ENCODE results near the gene DAP3. TPM values are rescaled to one million over a fixed set of nuclear protein-coding genes. Genes with fewer than 3 reads are reported as not detected.
"Not testable (repeated sequence)": the region's sequence is repeated elsewhere in the genome, so short reads cannot be mapped to it uniquely, and the experiment has no call there.

DAP3 gene
- total and polyA plus RNA-seq, 2 donors (not counting 1 experiment from before 2014, with no cell fraction given) = 84.7 to 107 TPM

DNA sequence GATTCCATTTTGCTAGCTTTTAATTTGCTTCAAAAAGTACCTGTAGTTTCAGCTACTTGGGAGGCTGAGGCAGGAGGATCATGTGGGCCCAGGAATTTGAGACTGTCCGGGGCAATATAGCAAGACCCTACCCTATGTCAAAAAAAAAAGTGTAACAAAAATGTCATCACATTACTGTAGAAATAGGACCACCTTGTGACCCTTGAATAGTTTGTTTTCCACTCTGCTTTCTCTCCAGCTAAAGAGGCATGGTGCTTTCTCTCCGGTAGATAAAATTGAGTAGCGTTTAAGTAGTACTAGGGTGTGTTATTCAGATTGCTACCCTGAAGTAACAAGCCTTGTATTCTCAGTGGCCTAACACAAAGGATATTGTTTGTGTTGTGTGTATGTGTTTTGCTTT, 23.7 kb downstream of the DAP3 start:
- H3K4me1 Mint-ChIP-seq = peaks cover 19% of the 10 kb centered on the region
- no CpG with 5 or more reads among the region's 3 CpGs for WGBS (ENCODE audit: insufficient coverage)
- H3K27me3 ChIP-seq (replicated peaks in 1 of 4; ENCODE audit: control extremely low read depth in 1 of 4, control insufficient read depth in 3 of 4, insufficient read depth in 4 of 4, low read length in 3 of 4); H2AFZ ChIP-seq (ENCODE audit: insufficient read depth, low read depth, low read length, poor library complexity, severe bottlenecking); POLR2A ChIA-PET; H3K9ac ChIP-seq (ENCODE audit: low read length); DNase-seq; H3K27ac ChIP-seq (ENCODE audit: low read length in 2 of 2); intact Hi-C loops (cut with micrococcal nuclease); H3K9me3 ChIP-seq (ENCODE audit: control extremely low read depth in 1 of 3, control insufficient read depth in 2 of 3, insufficient read depth in 1 of 3, low read length in 2 of 3); H3K27me3 Mint-ChIP-seq; H3K4me3 ChIP-seq (ENCODE audit: control extremely low read depth in 1 of 5, extremely low read depth in 1 of 5, insufficient read depth in 1 of 5, low read depth in 2 of 5, low read length in 4 of 5); H3K36me3 ChIP-seq (replicated peaks in 1 of 2; ENCODE audit: control extremely low read depth in 1 of 2, control insufficient read depth in 1 of 2, extremely low read depth in 1 of 2, insufficient read depth in 2 of 2, low read length in 1 of 2); H3K4me2 ChIP-seq (replicated peaks; ENCODE audit: low read depth, low read length, poor library complexity, severe bottlenecking); ATAC-seq (ENCODE audit: low read depth); H3K27ac Mint-ChIP-seq; H4K20me1 ChIP-seq (ENCODE audit: control insufficient read depth, insufficient read depth, low read length, poor library complexity, severe bottlenecking); H3K9me3 Mint-ChIP-seq (ENCODE audit: insufficient read depth); H3K4me3 Mint-ChIP-seq: not testable (repeated sequence)
- Histone ChIP-seq H3K79me2 (ENCODE audit: control insufficient read depth, insufficient read depth, low read length) (peaks cover 23% of the 10 kb centered on the region), H3K4me1 (ENCODE audit: control insufficient read depth in 2 of 2, insufficient read depth in 2 of 2, low read length in 2 of 2) (peaks cover 9 to 12% of the 10 kb centered on the region in 2 donors)
- CTCF ChIA-PET = interaction anchor here (0.7 kb wide), 1 partner anchor 50 kb away, joined by 4 read pairs; no protein-coding TSS in a partner anchor

DNA sequence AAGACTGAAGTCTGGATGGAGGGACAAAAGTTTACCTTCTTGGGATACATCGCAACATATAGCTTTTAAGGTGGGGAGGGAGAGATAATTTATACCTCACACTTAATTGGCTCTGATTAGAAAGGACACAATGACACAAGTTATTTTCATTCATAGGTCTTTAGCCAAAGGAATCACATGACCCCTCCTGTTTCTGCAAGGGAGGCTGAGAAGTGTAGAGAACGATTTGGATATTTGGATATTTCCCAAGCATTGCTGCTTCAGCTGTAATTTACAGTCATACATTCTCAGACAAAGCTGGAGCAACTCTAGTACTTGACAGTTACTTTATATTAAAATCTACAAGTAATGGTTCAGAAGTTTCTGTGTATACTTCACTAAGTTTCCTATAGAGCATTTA, 24.2 kb downstream of the DAP3 start:
- ATAC-seq (ENCODE audit: low read depth) = no peak
- no peak overlapping the region for H2AFZ ChIP-seq (ENCODE audit: insufficient read depth, low read depth, low read length, poor library complexity, severe bottlenecking)
- no peak overlapping the region for H3K4me3 ChIP-seq (ENCODE audit: control extremely low read depth in 1 of 5, extremely low read depth in 1 of 5, insufficient read depth in 1 of 5, low read depth in 2 of 5, low read length in 4 of 5)
- peaks cover 26% of the 10 kb centered on the region for H3K79me2 ChIP-seq (ENCODE audit: control insufficient read depth, insufficient read depth, low read length)
- peaks cover 16% of the 10 kb centered on the region for H3K4me1 Mint-ChIP-seq
- no peak for DNase-seq
- H3K4me1 ChIP-seq (ENCODE audit: control insufficient read depth in 2 of 2, insufficient read depth in 2 of 2, low read length in 2 of 2) = peaks cover 9 to 12% of the 10 kb centered on the region in 2 donors
- ChIA-PET CTCF (no interaction called here), POLR2A (no interaction called here)
- WGBS (ENCODE audit: insufficient coverage) = no CpG with 5 or more reads among the region's 2 CpGs
- TF ChIP-seq, protein P1, sequence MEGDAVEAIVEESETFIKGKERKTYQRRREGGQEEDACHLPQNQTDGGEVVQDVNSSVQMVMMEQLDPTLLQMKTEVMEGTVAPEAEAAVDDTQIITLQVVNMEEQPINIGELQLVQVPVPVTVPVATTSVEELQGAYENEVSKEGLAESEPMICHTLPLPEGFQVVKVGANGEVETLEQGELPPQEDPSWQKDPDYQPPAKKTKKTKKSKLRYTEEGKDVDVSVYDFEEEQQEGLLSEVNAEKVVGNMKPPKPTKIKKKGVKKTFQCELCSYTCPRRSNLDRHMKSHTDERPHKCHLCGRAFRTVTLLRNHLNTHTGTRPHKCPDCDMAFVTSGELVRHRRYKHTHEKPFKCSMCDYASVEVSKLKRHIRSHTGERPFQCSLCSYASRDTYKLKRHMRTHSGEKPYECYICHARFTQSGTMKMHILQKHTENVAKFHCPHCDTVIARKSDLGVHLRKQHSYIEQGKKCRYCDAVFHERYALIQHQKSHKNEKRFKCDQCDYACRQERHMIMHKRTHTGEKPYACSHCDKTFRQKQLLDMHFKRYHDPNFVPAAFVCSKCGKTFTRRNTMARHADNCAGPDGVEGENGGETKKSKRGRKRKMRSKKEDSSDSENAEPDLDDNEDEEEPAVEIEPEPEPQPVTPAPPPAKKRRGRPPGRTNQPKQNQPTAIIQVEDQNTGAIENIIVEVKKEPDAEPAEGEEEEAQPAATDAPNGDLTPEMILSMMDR (IDR thresholded peaks at IDR 0.05) = no peak
- no peak for TF ChIP-seq EZH2 (IDR thresholded peaks at IDR 0.05; ENCODE audit: borderline replicate concordance, insufficient read depth, low read depth, low read length, poor library complexity, severe bottlenecking)
- no peaks in the 10 kb centered on the region for H3K27me3 Mint-ChIP-seq
- no peaks in the 10 kb centered on the region for H3K27me3 ChIP-seq (replicated peaks in 1 of 4; ENCODE audit: control extremely low read depth in 1 of 4, control insufficient read depth in 3 of 4, insufficient read depth in 4 of 4, low read length in 3 of 4)
- peaks cover 2 to 6% of the 10 kb centered on the region in 2 experiments for H3K36me3 ChIP-seq (replicated peaks in 1 of 2; ENCODE audit: control extremely low read depth in 1 of 2, control insufficient read depth in 1 of 2, extremely low read depth in 1 of 2, insufficient read depth in 2 of 2, low read length in 1 of 2)
- H3K27ac ChIP-seq (ENCODE audit: low read length in 2 of 2) = no peak overlapping the region
- no peak overlapping the region for H3K4me3 Mint-ChIP-seq
- H3K27ac Mint-ChIP-seq = no peak overlapping the region
- H4K20me1 ChIP-seq (ENCODE audit: control insufficient read depth, insufficient read depth, low read length, poor library complexity, severe bottlenecking) = no peaks in the 10 kb centered on the region
- H3K9me3 ChIP-seq (ENCODE audit: control extremely low read depth in 1 of 3, control insufficient read depth in 2 of 3, insufficient read depth in 1 of 3, low read length in 2 of 3) = no peaks in the 10 kb centered on the region
- no peak overlapping the region for H3K4me2 ChIP-seq (replicated peaks; ENCODE audit: low read depth, low read length, poor library complexity, severe bottlenecking)
- no peaks in the 10 kb centered on the region for H3K9me3 Mint-ChIP-seq (ENCODE audit: insufficient read depth)
- intact Hi-C loops (cut with micrococcal nuclease) = no loop called here
- H3K9ac ChIP-seq (ENCODE audit: low read length) = no peak overlapping the region

GRCh38 chr1:155715056-155715455, 26.2 kb downstream of the DAP3 start:
- H3K4me2 ChIP-seq (replicated peaks; ENCODE audit: low read depth, low read length, poor library complexity, severe bottlenecking); DNase-seq; H3K27me3 Mint-ChIP-seq; H3K9ac ChIP-seq (ENCODE audit: low read length); H3K27ac ChIP-seq (ENCODE audit: low read length in 2 of 2); ATAC-seq (ENCODE audit: low read depth); H3K27ac Mint-ChIP-seq; H3K9me3 ChIP-seq (ENCODE audit: control extremely low read depth in 1 of 3, control insufficient read depth in 2 of 3, insufficient read depth in 1 of 3, low read length in 2 of 3); POLR2A ChIA-PET; H3K4me3 Mint-ChIP-seq; intact Hi-C loops (cut with micrococcal nuclease); H4K20me1 ChIP-seq (ENCODE audit: control insufficient read depth, insufficient read depth, low read length, poor library complexity, severe bottlenecking); H3K27me3 ChIP-seq (replicated peaks in 1 of 4; ENCODE audit: control extremely low read depth in 1 of 4, control insufficient read depth in 3 of 4, insufficient read depth in 4 of 4, low read length in 3 of 4); H3K4me3 ChIP-seq (ENCODE audit: control extremely low read depth in 1 of 5, extremely low read depth in 1 of 5, insufficient read depth in 1 of 5, low read depth in 2 of 5, low read length in 4 of 5); H3K36me3 ChIP-seq (replicated peaks in 1 of 2; ENCODE audit: control extremely low read depth in 1 of 2, control insufficient read depth in 1 of 2, extremely low read depth in 1 of 2, insufficient read depth in 2 of 2, low read length in 1 of 2); H3K9me3 Mint-ChIP-seq (ENCODE audit: insufficient read depth); H2AFZ ChIP-seq (ENCODE audit: insufficient read depth, low read depth, low read length, poor library complexity, severe bottlenecking): not testable (repeated sequence)
- WGBS (ENCODE audit: insufficient coverage) = 93% methylated on average over 3 of the region's 3 CpGs
- Histone ChIP-seq H3K79me2 (ENCODE audit: control insufficient read depth, insufficient read depth, low read length) (peaks cover 16% of the 10 kb centered on the region), H3K4me1 (ENCODE audit: control insufficient read depth in 2 of 2, insufficient read depth in 2 of 2, low read length in 2 of 2) (peaks cover 9 to 12% of the 10 kb centered on the region in 2 donors)
- CTCF ChIA-PET = interaction anchor here (0.6 to 1.7 kb wide), 3 partner anchors 14 to 803 kb away, joined by 3 to 5 read pairs (median 3); no protein-coding TSS in a partner anchor
- peaks cover 16% of the 10 kb centered on the region for H3K4me1 Mint-ChIP-seq
